ENCODE measurements around the gene OR5B21. TPM values are rescaled to one million over a fixed set of nuclear protein-coding genes. Genes with fewer than 3 reads are reported as not detected.

The OR5B21 gene
- polyA plus RNA-seq, 1 of the 3 experiments (the other 2 are of a cell fraction), result not detected

GRCh38 chr11:58471892-58472291 lies 36.0 kb downstream of the OR5B21 start:
- no peaks in the 10 kb centered on the region for H3K9me2 ChIP-seq
- TF ChIP-seq, protein P1, sequence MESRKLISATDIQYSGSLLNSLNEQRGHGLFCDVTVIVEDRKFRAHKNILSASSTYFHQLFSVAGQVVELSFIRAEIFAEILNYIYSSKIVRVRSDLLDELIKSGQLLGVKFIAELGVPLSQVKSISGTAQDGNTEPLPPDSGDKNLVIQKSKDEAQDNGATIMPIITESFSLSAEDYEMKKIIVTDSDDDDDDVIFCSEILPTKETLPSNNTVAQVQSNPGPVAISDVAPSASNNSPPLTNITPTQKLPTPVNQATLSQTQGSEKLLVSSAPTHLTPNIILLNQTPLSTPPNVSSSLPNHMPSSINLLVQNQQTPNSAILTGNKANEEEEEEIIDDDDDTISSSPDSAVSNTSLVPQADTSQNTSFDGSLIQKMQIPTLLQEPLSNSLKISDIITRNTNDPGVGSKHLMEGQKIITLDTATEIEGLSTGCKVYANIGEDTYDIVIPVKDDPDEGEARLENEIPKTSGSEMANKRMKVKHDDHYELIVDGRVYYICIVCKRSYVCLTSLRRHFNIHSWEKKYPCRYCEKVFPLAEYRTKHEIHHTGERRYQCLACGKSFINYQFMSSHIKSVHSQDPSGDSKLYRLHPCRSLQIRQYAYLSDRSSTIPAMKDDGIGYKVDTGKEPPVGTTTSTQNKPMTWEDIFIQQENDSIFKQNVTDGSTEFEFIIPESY (IDR thresholded peaks at IDR 0.05; ENCODE audit: borderline replicate concordance, low read depth), result no peak
- TF ChIP-seq POLR2AphosphoS5 (IDR thresholded peaks at IDR 0.05; ENCODE audit: low read depth, low read length) (no peak), GATA2 (CRISPR knock-in tag; IDR thresholded peaks at IDR 0.05) (no peak), IRF3 (IDR thresholded peaks at IDR 0.05; ENCODE audit: low read depth, low read length) (no peak), MAX (IDR thresholded peaks at IDR 0.05; ENCODE audit: low read depth) (no peak), ELF1 (IDR thresholded peaks at IDR 0.05) (no peak), USF2 (IDR thresholded peaks at IDR 0.05; ENCODE audit: borderline replicate concordance, low read depth, low read length) (no peak), CTCF (IDR thresholded peaks at IDR 0.05) (no peak), EP300 (IDR thresholded peaks at IDR 0.05; ENCODE audit: borderline replicate concordance in 1 of 2, low read depth in 1 of 2, low read length in 1 of 2) (no peak), MXI1 (IDR thresholded peaks at IDR 0.05; ENCODE audit: low read depth, low read length) (no peak), NRF1 (IDR thresholded peaks at IDR 0.05; ENCODE audit: low read depth, low read length) (no peak), NFIC (IDR thresholded peaks at IDR 0.05; ENCODE audit: borderline replicate concordance) (no peak), CHD2 (IDR thresholded peaks at IDR 0.05; ENCODE audit: low read length, partially characterized antibody) (no peak)
- TF ChIP-seq, protein P2, sequence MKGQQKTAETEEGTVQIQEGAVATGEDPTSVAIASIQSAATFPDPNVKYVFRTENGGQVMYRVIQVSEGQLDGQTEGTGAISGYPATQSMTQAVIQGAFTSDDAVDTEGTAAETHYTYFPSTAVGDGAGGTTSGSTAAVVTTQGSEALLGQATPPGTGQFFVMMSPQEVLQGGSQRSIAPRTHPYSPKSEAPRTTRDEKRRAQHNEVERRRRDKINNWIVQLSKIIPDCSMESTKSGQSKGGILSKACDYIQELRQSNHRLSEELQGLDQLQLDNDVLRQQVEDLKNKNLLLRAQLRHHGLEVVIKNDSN (IDR thresholded peaks at IDR 0.05; ENCODE audit: borderline replicate concordance, low read depth), result no peak
- TF ChIP-seq, protein P3, sequence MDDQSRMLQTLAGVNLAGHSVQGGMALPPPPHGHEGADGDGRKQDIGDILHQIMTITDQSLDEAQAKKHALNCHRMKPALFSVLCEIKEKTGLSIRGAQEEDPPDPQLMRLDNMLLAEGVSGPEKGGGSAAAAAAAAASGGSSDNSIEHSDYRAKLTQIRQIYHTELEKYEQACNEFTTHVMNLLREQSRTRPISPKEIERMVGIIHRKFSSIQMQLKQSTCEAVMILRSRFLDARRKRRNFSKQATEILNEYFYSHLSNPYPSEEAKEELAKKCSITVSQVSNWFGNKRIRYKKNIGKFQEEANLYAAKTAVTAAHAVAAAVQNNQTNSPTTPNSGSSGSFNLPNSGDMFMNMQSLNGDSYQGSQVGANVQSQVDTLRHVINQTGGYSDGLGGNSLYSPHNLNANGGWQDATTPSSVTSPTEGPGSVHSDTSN (IDR thresholded peaks at IDR 0.05), result no peak
- CTCF ChIA-PET, result no interaction called here

More at GRCh38 chr11:58471892-58472291, 36.0 kb downstream of the OR5B21 start:
- Histone ChIP-seq H3F3A (replicated peaks; ENCODE audit: insufficient read depth) (peaks cover 2% of the 10 kb centered on the region), H3K27ac (ENCODE audit: low read depth in 2 of 2, low read length in 1 of 2) (no peak overlapping the region), H3K27me3 (ENCODE audit: insufficient read depth) (no peaks in the 10 kb centered on the region), H3K4me3 (ENCODE audit: low read depth in 2 of 2, low read length in 1 of 2) (no peak overlapping the region), H2AFZ (ENCODE audit: low read depth) (no peak overlapping the region), H3K9me3 (peaks cover 9% of the 10 kb centered on the region), H3K4me1 (ENCODE audit: control insufficient read depth in 1 of 2, insufficient read depth in 2 of 2, low read depth in 1 of 2, low read length in 1 of 2) (no peaks in the 10 kb centered on the region), H3K79me2 (ENCODE audit: insufficient read depth) (no peaks in the 10 kb centered on the region), H3K9ac (no peak overlapping the region), H3K4me2 (no peak overlapping the region), H4K20me1 (ENCODE audit: insufficient read depth) (no peaks in the 10 kb centered on the region), H3K36me3 (replicated peaks in 1 of 2; ENCODE audit: control insufficient read depth in 1 of 2, insufficient read depth in 2 of 2, low read length in 1 of 2) (no peaks in the 10 kb centered on the region)
- POLR2A ChIA-PET, result no interaction called here
- no peak for DNase-seq
